Neuronal stem cell (in vitro differentiated cells): ENCODE data around the gene FDXR.
"Not testable (repeated sequence)": the region's sequence is repeated elsewhere in the genome, so short reads cannot be mapped to it uniquely, and the experiment has no call there.

Source experiments
- DNase-seq: peaks from one replicate; pipeline ENCODE4 v3.0.0-alpha.2; 2013; ENCODE audit warnings: low spot score
- H2AFZ ChIP-seq: one replicate; pipeline ENCODE4 v1.6.1; 2013; ENCODE audit warnings: mild to moderate bottlenecking, low read length, inconsistent platforms
- H2AK5ac ChIP-seq: 2 replicates; pipeline ENCODE4 v1.6.1; 2013; ENCODE audit warnings: low read depth, mild to moderate bottlenecking, inconsistent platforms, low read length, moderate library complexity, mixed read lengths
- H2BK120ac ChIP-seq: 2 replicates; pipeline ENCODE4 v1.6.1; 2013; ENCODE audit warnings: low read depth, mild to moderate bottlenecking, inconsistent platforms, low read length, moderate library complexity, mixed read lengths
- H2BK12ac ChIP-seq: one replicate; pipeline ENCODE4 v1.6.1; 2013; ENCODE audit warnings: low read length, inconsistent platforms
- H2BK15ac ChIP-seq: 2 replicates; pipeline ENCODE4 v1.6.1; 2013; ENCODE audit warnings: mild to moderate bottlenecking, low read length, inconsistent platforms, mixed read lengths
- H2BK5ac ChIP-seq: one replicate; pipeline ENCODE4 v1.6.1; 2013; ENCODE audit warnings: inconsistent platforms, mild to moderate bottlenecking, low read length, moderate library complexity
- H3K14ac ChIP-seq: one replicate; pipeline ENCODE4 v1.6.1; 2013; ENCODE audit warnings: low read length, inconsistent platforms
- H3K18ac ChIP-seq: 2 replicates; pipeline ENCODE4 v1.6.1; 2013; ENCODE audit warnings: low read length, inconsistent platforms
- H3K23ac ChIP-seq: 2 replicates; pipeline ENCODE4 v1.6.1; 2013; ENCODE audit warnings: low read depth, mild to moderate bottlenecking, mixed read lengths, low read length, inconsistent platforms; ENCODE audit not compliant: poor library complexity
- H3K27ac ChIP-seq: replicated peaks from 3 replicates; pipeline ENCODE4 v1.5.1; 2013; ENCODE audit warnings: low read length, inconsistent platforms
- H3K27me3 ChIP-seq, 3 experiments: 2 replicates each; pipeline ENCODE4 v1.6.1; 2013; ENCODE audit warnings: low read length in 3 of 3, mild to moderate bottlenecking in 2 of 3, inconsistent platforms in 1 of 3, low read depth in 1 of 3, mixed read lengths in 1 of 3, moderate library complexity in 1 of 3; ENCODE audit not compliant: control insufficient read depth in 3 of 3, insufficient read depth in 3 of 3
- H3K36me3 ChIP-seq, 2 donors: replicated peaks in 1 of 2; 2 replicates each; pipeline ENCODE4 v1.6.1; 2013; ENCODE audit warnings: low read length in 2 of 2; ENCODE audit not compliant: control insufficient read depth in 2 of 2, insufficient read depth in 2 of 2
- H3K4ac ChIP-seq: 2 replicates; pipeline ENCODE4 v1.6.1; 2013; ENCODE audit warnings: inconsistent platforms, mild to moderate bottlenecking, low read length, moderate library complexity
- H3K4me1 ChIP-seq, 2 donors: 1 replicate in 1 of 2; 2 replicates in 1 of 2; pipeline ENCODE4 v1.6.1; 2013; ENCODE audit warnings: low read length in 2 of 2, low read depth in 1 of 2; ENCODE audit not compliant: control insufficient read depth in 2 of 2, insufficient read depth in 1 of 2
- H3K4me2 ChIP-seq: one replicate; pipeline ENCODE4 v1.6.1; 2013; ENCODE audit warnings: mild to moderate bottlenecking, low read length, inconsistent platforms; ENCODE audit not compliant: insufficient read depth, poor library complexity, severe bottlenecking
- H3K4me3 ChIP-seq, 2 donors: 2 replicates each; pipeline ENCODE4 v1.5.1; 2013; ENCODE audit warnings: low read length in 2 of 2, mild to moderate bottlenecking in 2 of 2, inconsistent platforms in 1 of 2, moderate library complexity in 1 of 2
- H3K79me1 ChIP-seq: one replicate; pipeline ENCODE4 v1.6.1; 2013; ENCODE audit warnings: low read depth, mild to moderate bottlenecking, inconsistent platforms, low read length, moderate library complexity
- H3K9ac ChIP-seq: one replicate; pipeline ENCODE4 v1.6.1; 2013; ENCODE audit warnings: mild to moderate bottlenecking, low read depth, low read length, inconsistent platforms; ENCODE audit not compliant: poor library complexity
- H3K9me3 ChIP-seq, 2 donors: replicated peaks in 1 of 2; 2 replicates each; pipeline versions ENCODE3 to v1.6.1; 2013; ENCODE audit warnings: low read length in 2 of 2, mild to moderate bottlenecking in 2 of 2, inconsistent platforms in 1 of 2, low read depth in 1 of 2, mixed read lengths in 1 of 2, moderate library complexity in 1 of 2; ENCODE audit not compliant: control insufficient read depth in 2 of 2, insufficient read depth in 1 of 2
- H4K8ac ChIP-seq: one replicate; pipeline ENCODE4 v1.6.1; 2013; ENCODE audit warnings: low read depth, mild to moderate bottlenecking, inconsistent platforms, low read length, moderate library complexity
- H4K91ac ChIP-seq: one replicate; pipeline ENCODE4 v1.6.1; 2013; ENCODE audit warnings: low read length, low read depth, mild to moderate bottlenecking, inconsistent platforms; ENCODE audit not compliant: poor library complexity
- WGBS, 2 donors: extraction: QIAGEN DNeasy Blood & Tissue Kit; methylation state at CpG; one replicate each; pipeline ENCODE4 v1.1.7; 2013; ENCODE audit warnings: missing lambda C conversion rate in 2 of 2, mixed read lengths in 1 of 2; ENCODE audit not compliant: insufficient read length in 2 of 2, insufficient replicate concordance in 1 of 2; ENCODE audit errors: extremely low coverage in 2 of 2; 5-methylcytosine and 5-hydroxymethylcytosine counted together

The FDXR gene

DNA sequence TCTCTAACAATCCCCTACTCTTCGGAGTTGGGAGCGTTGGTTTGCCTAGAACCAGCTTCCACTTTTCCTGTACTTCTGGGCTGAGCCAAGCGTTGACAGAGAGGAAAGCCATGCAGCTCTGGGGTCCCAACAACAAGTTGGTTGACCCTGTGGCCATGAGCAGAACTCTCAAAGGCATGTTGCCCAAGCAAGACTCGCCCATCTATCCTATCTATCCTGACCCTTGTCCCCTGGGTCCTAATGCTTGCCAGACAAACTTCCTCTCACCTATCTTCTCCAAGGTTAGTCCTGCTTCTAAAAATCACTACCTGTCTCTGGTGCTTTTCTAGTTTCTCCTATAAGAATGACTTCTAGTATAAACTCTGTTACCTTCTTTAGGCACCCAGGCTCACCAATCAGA lies 36.3 kb upstream of the FDXR start:
- not testable (repeated sequence) for H2AK5ac ChIP-seq, H2BK5ac ChIP-seq, H2AFZ ChIP-seq, H3K4me1 ChIP-seq, H2BK120ac ChIP-seq, H2BK12ac ChIP-seq, H3K27ac ChIP-seq, H3K9ac ChIP-seq, H3K14ac ChIP-seq, H3K79me1 ChIP-seq, DNase-seq, H3K4me2 ChIP-seq, H3K27me3 ChIP-seq, H3K36me3 ChIP-seq, H2BK15ac ChIP-seq, H4K8ac ChIP-seq, H3K18ac ChIP-seq, H3K4me3 ChIP-seq, H3K9me3 ChIP-seq, H3K4ac ChIP-seq, H3K23ac ChIP-seq, H4K91ac ChIP-seq
- no CpG with 5 or more reads among the region's 4 CpGs for WGBS, 2 donors

DNA sequence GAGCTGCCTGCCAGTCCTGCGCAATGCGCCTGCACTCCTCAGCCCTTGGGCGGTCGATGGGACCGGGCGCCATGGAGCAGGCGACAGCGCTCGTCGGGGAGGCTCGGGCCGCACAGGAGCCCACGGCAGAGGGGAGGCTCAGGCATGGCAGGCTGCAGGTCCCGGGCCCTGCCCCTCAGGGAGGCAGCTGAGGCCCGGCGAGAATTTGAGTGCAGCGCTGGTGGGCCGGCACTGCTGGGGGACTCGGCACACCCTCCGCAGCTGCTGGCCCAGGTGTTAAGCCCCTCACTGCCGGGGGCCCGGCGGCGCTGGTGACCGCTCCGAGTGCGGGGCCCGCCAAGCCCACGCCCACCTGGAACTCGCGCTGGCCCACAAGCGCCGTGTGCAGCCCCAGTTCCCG lies 34.2 kb upstream of the FDXR start:
- Histone ChIP-seq H2AK5ac (no peak overlapping the region), H3K4ac (no peak overlapping the region), H3K4me3 (no peak overlapping the region), H2BK5ac (no peak overlapping the region), H3K18ac (no peak overlapping the region), H3K27me3 (peaks cover 0 to 6% (median 3%) of the 10 kb centered on the region in 3 experiments), H2BK120ac (no peak overlapping the region), H3K14ac (no peak overlapping the region), H3K79me1 (no peaks in the 10 kb centered on the region), H3K27ac (no peak overlapping the region), H2BK12ac (no peak overlapping the region), H3K4me1 (no peaks in the 10 kb centered on the region), H4K8ac (no peak overlapping the region), H3K23ac (no peak overlapping the region), H2BK15ac (no peak overlapping the region), H3K9me3 (no peaks in the 10 kb centered on the region), H2AFZ (no peak overlapping the region), H3K36me3 (no peaks in the 10 kb centered on the region), H3K9ac (no peak overlapping the region), H3K4me2 (no peak overlapping the region), H4K91ac (no peak overlapping the region)
- no CpG with 5 or more reads among the region's 34 CpGs for WGBS, 2 donors
- DNase-seq: no peak

DNA sequence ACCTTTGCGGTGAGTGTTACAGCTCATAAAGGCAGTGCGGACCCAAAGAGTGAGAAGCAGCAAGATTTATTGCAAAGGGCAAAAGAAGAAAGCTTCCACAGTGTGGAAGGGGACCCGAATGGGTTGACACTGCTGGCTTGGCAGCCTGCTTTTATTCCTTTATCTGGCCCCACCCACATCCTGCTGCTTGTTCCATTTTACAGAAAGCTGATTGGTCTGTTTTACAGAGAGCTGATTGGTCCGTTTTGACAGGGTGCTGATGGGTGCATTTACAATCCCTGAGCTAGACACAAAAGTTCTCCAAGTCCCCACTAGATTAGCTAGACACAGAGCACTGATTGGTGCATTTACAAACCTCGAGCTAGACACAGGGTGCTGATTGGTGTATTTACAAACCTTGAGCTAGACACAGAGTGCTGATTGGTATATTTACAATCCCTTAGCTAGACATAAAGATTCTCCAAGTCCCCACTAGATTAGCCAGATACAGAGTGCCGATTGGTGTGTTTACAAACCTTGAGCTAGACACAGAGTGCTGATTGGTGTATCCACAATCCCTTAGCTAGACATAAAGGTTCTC lies 33.5 kb upstream of the FDXR start:
- not testable (repeated sequence) for H3K4me1 ChIP-seq, H2BK15ac ChIP-seq, H4K8ac ChIP-seq, H3K36me3 ChIP-seq, H2AK5ac ChIP-seq, DNase-seq, H2BK12ac ChIP-seq, H3K4me2 ChIP-seq, H3K27ac ChIP-seq, H3K4ac ChIP-seq, H3K4me3 ChIP-seq, H3K9me3 ChIP-seq, H2BK120ac ChIP-seq, H3K23ac ChIP-seq, H3K18ac ChIP-seq, H3K14ac ChIP-seq, H2BK5ac ChIP-seq, H3K9ac ChIP-seq, H4K91ac ChIP-seq, H3K79me1 ChIP-seq
- peaks cover 0 to 13% (median 3%) of the 10 kb centered on the region in 3 experiments for H3K27me3 ChIP-seq
- WGBS, 2 donors: no CpG with 5 or more reads among the region's 6 CpGs
- peak overlapping the region; percentile 35 for H2AFZ ChIP-seq

DNA sequence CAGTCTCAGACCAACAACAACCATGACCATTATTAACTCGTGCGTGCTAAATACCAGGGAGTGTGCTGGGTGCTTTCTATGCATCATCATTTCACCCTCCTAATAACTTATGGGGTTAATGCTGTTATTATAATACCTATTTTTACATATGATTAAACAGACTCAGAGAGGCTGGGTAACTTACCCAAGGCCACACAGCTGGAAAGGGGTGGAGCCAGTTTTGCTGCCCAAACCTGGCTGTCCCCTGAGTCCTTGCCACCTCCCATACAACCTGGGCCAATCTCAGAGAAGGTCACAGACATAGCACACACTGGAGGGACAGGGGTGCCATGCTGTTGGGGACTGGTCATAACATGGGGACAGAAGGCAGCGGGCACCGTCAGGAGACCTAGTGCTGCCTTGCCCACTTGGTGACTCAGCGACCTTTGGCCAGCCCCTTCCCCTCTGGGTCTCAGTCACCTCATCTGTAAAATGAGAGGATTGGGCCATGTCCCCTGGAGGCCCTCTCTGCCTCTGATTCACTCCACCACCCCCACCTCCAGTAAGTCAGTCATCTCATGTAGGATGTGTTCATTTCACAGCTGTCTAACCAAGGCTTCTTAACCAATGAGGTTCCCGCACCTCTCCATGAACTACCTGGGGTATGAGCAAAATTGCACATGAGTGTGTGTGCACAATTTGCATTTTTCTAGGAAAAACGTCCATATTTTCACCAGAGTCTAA lies 32.1 kb upstream of the FDXR start:
- Histone ChIP-seq H3K36me3 (no peaks in the 10 kb centered on the region), H4K91ac (no peak overlapping the region), H4K8ac (no peak overlapping the region), H3K23ac (peak overlapping the region; percentile 26), H3K9me3 (no peaks in the 10 kb centered on the region), H3K4ac (no peak overlapping the region), H3K27ac (no peak overlapping the region), H3K4me1 (no peaks in the 10 kb centered on the region), H3K4me2 (no peak overlapping the region), H3K14ac (no peak overlapping the region), H2BK5ac (no peak overlapping the region), H3K18ac (peak overlapping the region; percentile 32), H3K27me3 (peaks cover 0 to 25% (median 3%) of the 10 kb centered on the region in 3 experiments), H2AK5ac (no peak overlapping the region), H3K4me3 (no peak overlapping the region), H2BK12ac (no peak overlapping the region), H2BK15ac (no peak overlapping the region), H3K9ac (no peak overlapping the region), H3K79me1 (no peaks in the 10 kb centered on the region), H2BK120ac (no peak overlapping the region), H2AFZ (no peak overlapping the region)
- DNase-seq: no peak
- WGBS, 2 donors: no CpG with 5 or more reads among the region's 7 CpGs
